Inflammatory macrophage treated with lipopolysaccharide for 1 hour (primary cell): ENCODE results near the gene PUDP.
"Not testable (repeated sequence)": the region's sequence is repeated elsewhere in the genome, so short reads cannot be mapped to it uniquely, and the experiment has no call there.

Source experiments
- DNase-seq, 2 donors: peaks; one replicate each; pipeline ENCODE4 v3.0.0-alpha.2; 2020 to 2022

The PUDP gene

GRCh38 chrX:7025471-7025870, 122.5 kb downstream of the PUDP start:
- DNase-seq, result no peak

- no peak for DNase-seq
Observed at GRCh38 chrX:7024850-7025249, 123.1 kb downstream of the PUDP start.

- not testable (repeated sequence) for DNase-seq
Observed at GRCh38 chrX:7022996-7023395, 125.0 kb downstream of the PUDP start.

- no peak for DNase-seq
Observed at GRCh38 chrX:7021991-7022390, 126.0 kb downstream of the PUDP start.

GRCh38 chrX:7019555-7019954, 128.4 kb downstream of the PUDP start:
- no peak for DNase-seq

- DNase-seq, result not testable (repeated sequence)
Observed at GRCh38 chrX:7012262-7012834, 135.6 kb downstream of the PUDP start.

- not testable (repeated sequence) for DNase-seq
Observed at GRCh38 chrX:7010897-7011296, 137.1 kb downstream of the PUDP start.

- not testable (repeated sequence) for DNase-seq
Observed at GRCh38 chrX:7007328-7007727, 140.6 kb downstream of the PUDP start.
